B cell (primary cell): ENCODE data around the gene RFC4. TPM values are rescaled to one million over a fixed set of nuclear protein-coding genes. Genes with fewer than 3 reads are reported as not detected.

Experiments used
- ATAC-seq: fragments of 200-7000 bp; cut with Tn5 transposase; one replicate; pipeline ENCODE4 v1.10.0; 2021; ENCODE audit warnings: low read depth, mild to moderate bottlenecking, moderate number of reproducible peaks, moderate library complexity
- CTCF ChIA-PET: fragments of 350-600 bp; sonication (Branson Sonifier 250); formaldehyde crosslinking; loops from one replicate; lab custom pipeline; 2021; ENCODE audit warnings: antibody characterized with exemption, inconsistent platforms; lab: Charles Lee
- POLR2A ChIA-PET: fragments of 350-600 bp; sonication (Branson Sonifier 250); formaldehyde crosslinking; loops from one replicate; lab custom pipeline; 2021; ENCODE audit warnings: antibody characterized with exemption; lab: Charles Lee
- DNase-seq: peaks from one replicate; pipeline ENCODE4 v3.0.0; 2013
- H2AFZ ChIP-seq: 2 replicates; pipeline ENCODE4 v1.6.1; 2012; ENCODE audit warnings: mild to moderate bottlenecking, low read depth, low read length; ENCODE audit not compliant: insufficient read depth, poor library complexity, severe bottlenecking
- H3K27ac ChIP-seq, 2 donors: 1 replicate in 1 of 2; 2 replicates in 1 of 2; pipeline ENCODE4 v1.5.1; 2012 to 2013; ENCODE audit warnings: low read length in 2 of 2, mild to moderate bottlenecking in 2 of 2, moderate library complexity in 1 of 2
- H3K27me3 ChIP-seq, 4 experiments: fragments of 200-600 bp in 1 of 4; sonication (generic) in 1 of 4; replicated peaks in 1 of 4; 1 replicate in 2 of 4; 2 replicates in 2 of 4; pipeline versions ENCODE4 v1.6.1 to v1.7.0; 2013 to 2016; ENCODE audit warnings: low read length in 3 of 4, mild to moderate bottlenecking in 2 of 4, mixed read lengths in 1 of 4, moderate library complexity in 1 of 4; ENCODE audit not compliant: insufficient read depth in 4 of 4, control insufficient read depth in 3 of 4; ENCODE audit errors: control extremely low read depth in 1 of 4
- H3K36me3 ChIP-seq, 2 experiments: replicated peaks in 1 of 2; 1 replicate in 1 of 2; 2 replicates in 1 of 2; pipeline versions ENCODE4 v1.6.1 to v1.7.1; 2013; ENCODE audit warnings: low read length in 1 of 2; ENCODE audit not compliant: insufficient read depth in 2 of 2, control insufficient read depth in 1 of 2; ENCODE audit errors: control extremely low read depth in 1 of 2, extremely low read depth in 1 of 2
- H3K4me1 ChIP-seq, 2 donors: fragments of 200-600 bp in 1 of 2; sonication (generic) in 1 of 2; 1 replicate in 1 of 2; 2 replicates in 1 of 2; pipeline versions ENCODE4 v1.5.1 to v1.6.1; 2013 to 2017; ENCODE audit warnings: low read length in 2 of 2; ENCODE audit not compliant: control insufficient read depth in 2 of 2, insufficient read depth in 2 of 2
- H3K4me2 ChIP-seq: replicated peaks from 2 replicates; pipeline ENCODE3; 2012; ENCODE audit warnings: mild to moderate bottlenecking, low read depth, low read length; ENCODE audit not compliant: poor library complexity, severe bottlenecking
- H3K4me3 ChIP-seq, 5 experiments: fragments of 200-600 bp in 1 of 5; sonication (generic) in 1 of 5; 1 replicate in 3 of 5; 2 replicates in 2 of 5; pipeline versions ENCODE4 v1.5.1 to v1.7.0; 2011 to 2016; ENCODE audit warnings: low read length in 4 of 5, mild to moderate bottlenecking in 4 of 5, low read depth in 2 of 5, control low read depth in 1 of 5, moderate library complexity in 1 of 5; ENCODE audit not compliant: insufficient read depth in 1 of 5; ENCODE audit errors: control extremely low read depth in 1 of 5, extremely low read depth in 1 of 5
- H3K79me2 ChIP-seq: fragments of 200-600 bp; sonication (generic); one replicate; pipeline ENCODE4 v1.6.0; 2016; ENCODE audit warnings: low read length; ENCODE audit not compliant: control insufficient read depth, insufficient read depth
- H3K9ac ChIP-seq: fragments of 200-600 bp; sonication (generic); 2 replicates; pipeline ENCODE4 v1.6.1; 2017; ENCODE audit warnings: mild to moderate bottlenecking, low read length, moderate library complexity
- H3K9me3 ChIP-seq, 3 donors: one replicate each; pipeline versions ENCODE4 v1.6.1 to v1.7.1; 2013; ENCODE audit warnings: low read length in 2 of 3; ENCODE audit not compliant: control insufficient read depth in 2 of 3, insufficient read depth in 1 of 3; ENCODE audit errors: control extremely low read depth in 1 of 3
- H4K20me1 ChIP-seq: 2 replicates; pipeline ENCODE4 v1.6.0; 2012; ENCODE audit warnings: mild to moderate bottlenecking, low read length; ENCODE audit not compliant: insufficient read depth, control insufficient read depth, poor library complexity, severe bottlenecking
- H3K27ac Mint-ChIP-seq: one replicate; pipeline ENCODE4 v1.8.0; 2021; ENCODE audit warnings: mixed read lengths
- H3K27me3 Mint-ChIP-seq: one replicate; pipeline ENCODE4 v1.8.0; 2021; ENCODE audit warnings: mixed read lengths
- H3K4me1 Mint-ChIP-seq: one replicate; pipeline ENCODE4 v1.8.0; 2021; ENCODE audit warnings: mixed read lengths
- H3K4me3 Mint-ChIP-seq: one replicate; pipeline ENCODE4 v1.8.0; 2021; ENCODE audit warnings: mixed read lengths
- H3K9me3 Mint-ChIP-seq: one replicate; pipeline ENCODE4 v1.8.0; 2022; ENCODE audit warnings: mixed read lengths; ENCODE audit not compliant: insufficient read depth
- EZH2 ChIP-seq: IDR thresholded peaks from 2 replicates; pipeline ENCODE4 v1.6.1; 2012; ENCODE audit warnings: borderline replicate concordance, low read depth, mild to moderate bottlenecking, moderate library complexity, low read length; ENCODE audit not compliant: insufficient read depth, poor library complexity, severe bottlenecking
- WGBS: methylation state at CpG from one replicate; pipeline ENCODE4 v1.1.5; 2013; ENCODE audit warnings: missing lambda C conversion rate; ENCODE audit not compliant: insufficient coverage; 5-methylcytosine and 5-hydroxymethylcytosine counted together
- intact Hi-C: fragments of 100-400 bp; cut with micrococcal nuclease; formaldehyde crosslinking; loops from one replicate; pipeline ENCODE4 v1.10.0; 2022
- polyA plus RNA-seq: library from polyadenylated mRNA; depleted of rRNA; stranded (reverse); fragments of >200 nt; gene quantifications from 2 replicates; pipeline ENCODE4 v1.2.3, GENCODE V29; 2012
- total RNA-seq, 2 donors: library from RNA; stranded (reverse); fragments of 120-200 nt in 1 of 2; gene quantifications; 1 replicate in 1 of 2; 2 replicates in 1 of 2; pipeline versions ENCODE4 v1.2.3 to v1.2.4, GENCODE V29; 2013 to 2022
- TF ChIP-seq, protein P1 (sequence below): fragments of 200-600 bp; IDR thresholded peaks from one replicate; pipeline ENCODE4 v1.8.0; 2022; ENCODE audit warnings: antibody characterized with exemption, mild to moderate bottlenecking

Gene RFC4
- total and polyA plus RNA-seq, 2 donors (not counting 1 experiment from before 2014, with no cell fraction given) = 17.8 to 20.5 TPM

- CTCF ChIA-PET = interaction anchor here (0.7 to 3.1 kb wide), 12 partner anchors 10 to 847 kb away, joined by 3 to 16 read pairs (median 4); partner anchors contain the start of genes AHSG and RPL39L
- Histone ChIP-seq H2AFZ (peak within 1 kb of the TSS; percentile 92), H3K4me3 (peak within 1 kb of the TSS; percentile 80 to 100 (median 90)), H3K9ac (peak within 1 kb of the TSS; percentile 98), H3K4me2 (peak within 1 kb of the TSS; percentile 82), H4K20me1 (peaks cover 47% of the 10 kb centered on the region), H3K36me3 (peaks cover 0 to 41% of the 10 kb centered on the region in 2 experiments), H3K79me2 (peaks cover 37% of the 10 kb centered on the region), H3K9me3 (no peaks in the 10 kb centered on the region), H3K4me1 (peaks cover 37 to 40% of the 10 kb centered on the region in 2 donors), H3K27ac (peak within 1 kb of the TSS; percentile 97 to 98), H3K27me3 (no peaks in the 10 kb centered on the region)
- peak; percentile 97 for DNase-seq
- POLR2A ChIA-PET = interaction anchor here (0.6 to 4.8 kb wide), 24 partner anchors 9 to 846 kb away, joined by 3 to 78 read pairs (median 4); partner anchors contain the start of genes DNAJB11, ETV5, RFC4 and RPL39L
- TF ChIP-seq EZH2 = no peak
- TF ChIP-seq, protein P1, sequence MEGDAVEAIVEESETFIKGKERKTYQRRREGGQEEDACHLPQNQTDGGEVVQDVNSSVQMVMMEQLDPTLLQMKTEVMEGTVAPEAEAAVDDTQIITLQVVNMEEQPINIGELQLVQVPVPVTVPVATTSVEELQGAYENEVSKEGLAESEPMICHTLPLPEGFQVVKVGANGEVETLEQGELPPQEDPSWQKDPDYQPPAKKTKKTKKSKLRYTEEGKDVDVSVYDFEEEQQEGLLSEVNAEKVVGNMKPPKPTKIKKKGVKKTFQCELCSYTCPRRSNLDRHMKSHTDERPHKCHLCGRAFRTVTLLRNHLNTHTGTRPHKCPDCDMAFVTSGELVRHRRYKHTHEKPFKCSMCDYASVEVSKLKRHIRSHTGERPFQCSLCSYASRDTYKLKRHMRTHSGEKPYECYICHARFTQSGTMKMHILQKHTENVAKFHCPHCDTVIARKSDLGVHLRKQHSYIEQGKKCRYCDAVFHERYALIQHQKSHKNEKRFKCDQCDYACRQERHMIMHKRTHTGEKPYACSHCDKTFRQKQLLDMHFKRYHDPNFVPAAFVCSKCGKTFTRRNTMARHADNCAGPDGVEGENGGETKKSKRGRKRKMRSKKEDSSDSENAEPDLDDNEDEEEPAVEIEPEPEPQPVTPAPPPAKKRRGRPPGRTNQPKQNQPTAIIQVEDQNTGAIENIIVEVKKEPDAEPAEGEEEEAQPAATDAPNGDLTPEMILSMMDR = no peak
- H3K27me3 Mint-ChIP-seq = no peaks in the 10 kb centered on the region
- peak within 1 kb of the TSS; percentile 99 for H3K27ac Mint-ChIP-seq
- WGBS = under 1% methylated on average over 60 of the region's 60 CpGs
- no peaks in the 10 kb centered on the region for H3K9me3 Mint-ChIP-seq
- ATAC-seq = peak; percentile 77
- intact Hi-C loops = loop anchor here (1.0 to 10.0 kb wide), 8 partner anchors 11 to 1198 kb away; partner anchors contain the start of genes DNAJB11, ETV5, RFC4 and RPL39L
- H3K4me1 Mint-ChIP-seq = peaks cover 52% of the 10 kb centered on the region
- peak within 1 kb of the TSS; percentile 97 for H3K4me3 Mint-ChIP-seq
These were observed 23.1 kb downstream of the RFC4 start, which contains the start of gene EIF4A2 for GRCh38 chr3:186783058-186783730. TSS of gene EIF4A2 (plus strand) at chr3:186783577. CDS start at chr3:186783611, 34 bp downstream.
